OCI-LY7 (cell line): Measurements from ENCODE around the gene EMC6. TPM values are rescaled to one million over a fixed set of nuclear protein-coding genes. Genes with fewer than 3 reads are reported as not detected.

Experiments used
- Bru-seq: library from RNA; stranded (reverse); fragments of 400-500 nt; gene quantifications from one replicate; lab custom pipeline; 2021; lab: Mats Ljungman, UMichigan
- BruChase-seq, 2 experiments: library from RNA; stranded (reverse); fragments of 400-500 nt; gene quantifications; one replicate each; lab custom pipeline; 2021; lab: Mats Ljungman, UMichigan
- BruUV-seq: library from RNA; stranded (reverse); fragments of 400-500 nt; replicated peaks from 2 replicates; lab custom pipeline; 2021; lab: Mats Ljungman, UMichigan
- CTCF ChIA-PET: fragments of 300-600 bp; sonication (Branson Sonifier 250); formaldehyde crosslinking; loops from one replicate; lab custom pipeline; 2022; ENCODE audit warnings: antibody characterized with exemption; ENCODE audit not compliant: unreplicated experiment; lab: Charles Lee
- POLR2A ChIA-PET: fragments of 300-600 bp; sonication (Branson Sonifier 250); formaldehyde crosslinking; loops from one replicate; lab custom pipeline; 2022; ENCODE audit warnings: antibody characterized with exemption; lab: Charles Lee
- DNase-seq: peaks from one replicate; pipeline ENCODE4 v3.0.0-alpha.2; 2015; ENCODE audit warnings: low spot score
- H2AFZ ChIP-seq: fragments of 200-600 bp; sonication (generic), shearing (Covaris generic); 2 replicates; pipeline ENCODE4 v1.6.1; 2014; ENCODE audit warnings: mild to moderate bottlenecking, antibody characterized with exemption, low read length, moderate library complexity
- H3K27ac ChIP-seq: fragments of 200-600 bp; sonication (generic); 2 replicates; pipeline ENCODE4 v1.5.1; 2014; ENCODE audit warnings: mixed run types, low read depth, mild to moderate bottlenecking, moderate library complexity, low read length, inconsistent platforms; ENCODE audit not compliant: poor library complexity, severe bottlenecking
- H3K36me3 ChIP-seq: fragments of 200-600 bp; sonication (generic); 2 replicates; pipeline ENCODE4 v1.6.1; 2014; ENCODE audit warnings: mild to moderate bottlenecking, antibody characterized with exemption, low read length, moderate library complexity, mixed read lengths; ENCODE audit not compliant: insufficient read depth
- H3K4me1 ChIP-seq: fragments of 200-600 bp; sonication (generic); 2 replicates; pipeline ENCODE4 v1.5.1; 2014; ENCODE audit warnings: mild to moderate bottlenecking, low read length; ENCODE audit not compliant: insufficient read depth, poor library complexity, severe bottlenecking
- H3K4me2 ChIP-seq: fragments of 200-600 bp; sonication (generic); 2 replicates; pipeline ENCODE4 v1.6.1; 2014; ENCODE audit warnings: mild to moderate bottlenecking, low read length
- H3K4me3 ChIP-seq: fragments of 200-600 bp; sonication (generic); 2 replicates; pipeline ENCODE4 v1.5.1; 2014; ENCODE audit warnings: mild to moderate bottlenecking, low read depth, low read length; ENCODE audit not compliant: poor library complexity, severe bottlenecking
- H3K79me2 ChIP-seq: fragments of 200-600 bp; sonication (generic); 2 replicates; pipeline ENCODE4 v1.6.1; 2016; ENCODE audit warnings: low read depth, mild to moderate bottlenecking, low read length, moderate library complexity, mixed read lengths; ENCODE audit not compliant: insufficient read depth
- H3K9me2 ChIP-seq: fragments of 200-600 bp; sonication (generic); 2 replicates; pipeline ENCODE4 v1.6.1; 2016; ENCODE audit warnings: mild to moderate bottlenecking, low read length, mixed read lengths; ENCODE audit not compliant: insufficient read depth
- H3K9me3 ChIP-seq: fragments of 200-600 bp; sonication (generic); 2 replicates; pipeline ENCODE4 v1.6.1; 2014; ENCODE audit warnings: mild to moderate bottlenecking, mixed run types, low read length, mixed read lengths
- H4K20me1 ChIP-seq: fragments of 200-600 bp; sonication (generic); 2 replicates; pipeline ENCODE4 v1.6.1; 2014; ENCODE audit warnings: mild to moderate bottlenecking, antibody characterized with exemption, low read length, moderate library complexity, mixed read lengths; ENCODE audit not compliant: insufficient read depth
- CTCF ChIP-seq: fragments of 200-600 bp; sonication (generic); conservative IDR thresholded peaks from 2 replicates; pipeline ENCODE4 v1.5.1; 2014; ENCODE audit warnings: mild to moderate bottlenecking, antibody characterized with exemption, low read length, moderate library complexity, mixed read lengths
- EZH2phosphoT487 ChIP-seq: fragments of 200-600 bp; sonication (generic); IDR thresholded peaks from 2 replicates; pipeline ENCODE4 v1.6.1; 2018; ENCODE audit warnings: low read depth, borderline replicate concordance, mild to moderate bottlenecking, mixed run types, antibody characterized with exemption, low read length, moderate library complexity, mixed read lengths
- intact Hi-C: fragments of 100-400 bp; cut with micrococcal nuclease; formaldehyde crosslinking; loops from one replicate; pipeline ENCODE4 v1.10.0; 2022; ENCODE audit not compliant: unreplicated experiment
- long read RNA-seq: library from polyadenylated mRNA; stranded (forward); transcript quantifications from one replicate; pipeline ENCODE4 v2.0.0, GENCODE V29; 2022
- total RNA-seq, 2 experiments: library from RNA; depleted of rRNA in 1 of 2; stranded (reverse); fragments of >200 nt in 1 of 2; shearing (Covaris generic) in 1 of 2; gene quantifications; 2 replicates each; pipeline ENCODE4 v1.2.3, GENCODE V29; 2014 to 2022

EMC6 gene
- total RNA-seq (2014; rRNA removed; shearing (Covaris generic)): 32.5 and 36.0 TPM in 2 replicates
- total RNA-seq (2022): 53.7 and 54.6 TPM in 2 replicates
- Bru-seq, nascent RNA: percentile 94 among the genes with signal in this experiment
- percentile 96 among the genes with signal in this experiment for BruChase-seq, experiment 1, labeled RNA remaining after a 6-hour chase
- percentile 99 among the genes with signal in this experiment for BruChase-seq, experiment 2, labeled RNA remaining after a 2-hour chase
- long read RNA-seq, transcript EMC6-201 (2 exons, 653 nt): major isoform, 80 of 105 reads
- long read RNA-seq, transcript EMC6-202 (2 exons, 762 nt): minor isoform, 17 of 105 reads
- long read RNA-seq, partial matches to known transcripts: 0 of 105 reads
- long read RNA-seq, other reads (novel, unspliced or antisense): 8 of 105 reads

- H3K4me1 ChIP-seq: peaks cover 21% of the 10 kb centered on the region
- no peaks in the 10 kb centered on the region for H3K9me3 ChIP-seq
Measured at GRCh38 chr17:3668279-3669084, at the start of gene EMC6, which contains the start of gene TAX1BP3. Gene EMC6 (plus strand): TSS chr17:3668812. CDS start chr17:3669147, 335 bp downstream. Gene TAX1BP3 (minus strand): TSS chr17:3668578. CDS start chr17:3668526, 52 bp downstream.

GRCh38 chr17:3621146-3621720 lies 47.4 kb upstream of the EMC6 start:
- Histone ChIP-seq H3K4me3 (no peak overlapping the region), H3K9me2 (no peaks in the 10 kb centered on the region), H3K36me3 (peaks cover 74% of the 10 kb centered on the region), H3K9me3 (peaks cover 2% of the 10 kb centered on the region; the same call in 1 of the 2 replicates), H3K4me1 (no peaks in the 10 kb centered on the region), H3K4me2 (no peak overlapping the region), H3K79me2 (no peaks in the 10 kb centered on the region), H2AFZ (no peak overlapping the region), H3K27ac (no peak overlapping the region), H4K20me1 (no peaks in the 10 kb centered on the region)
- ChIA-PET CTCF (no interaction called here), POLR2A (interaction anchor here (0.5 to 0.6 kb wide), 3 partner anchors 48 to 144 kb away, joined by 3 to 4 read pairs (median 3); no protein-coding TSS in a partner anchor)
- intact Hi-C loops: no loop called here
- no peak for DNase-seq
- no TSS peak for BruUV-seq
- TF ChIP-seq EZH2phosphoT487 (no peak), CTCF (no peak)

More at GRCh38 chr17:3668279-3669084, at the start of gene EMC6, which contains the start of gene TAX1BP3:
- peak within 1 kb of the TSS; percentile 22; the same call in 1 of the 2 replicates for H2AFZ ChIP-seq
- H3K79me2 ChIP-seq: peaks cover 25% of the 10 kb centered on the region
- no peak for TF ChIP-seq EZH2phosphoT487
- TF ChIP-seq CTCF: no peak
- H3K36me3 ChIP-seq: peaks cover 42% of the 10 kb centered on the region
- H3K4me3 ChIP-seq: peak within 1 kb of the TSS; percentile 93
- POLR2A ChIA-PET: interaction anchor here (0.6 kb wide), 1 partner anchor 12 kb away, joined by 3 read pairs; no protein-coding TSS in a partner anchor
- peaks cover 6% of the 10 kb centered on the region; the same call in 1 of the 2 replicates for H4K20me1 ChIP-seq
- H3K9me2 ChIP-seq: no peaks in the 10 kb centered on the region
- intact Hi-C loops: loop anchor here (2.0 kb wide), 1 partner anchor 66 kb away; no protein-coding TSS in a partner anchor
- no TSS peak for BruUV-seq
- peak within 1 kb of the TSS; percentile 55 for H3K27ac ChIP-seq
- CTCF ChIA-PET: no interaction called here
- peak; percentile 98 for DNase-seq
- H3K4me2 ChIP-seq: peak within 1 kb of the TSS; percentile 92
